GM21390 (cell line): Measurements from ENCODE around the gene VPS72.
"Not testable (repeated sequence)": the region's sequence is repeated elsewhere in the genome, so short reads cannot be mapped to it uniquely, and the experiment has no call there.

ENCODE experiments used
- ATAC-seq: cut with Tn5 transposase; IDR thresholded peaks from one replicate; pipeline ENCODE4 v1.9.1; 2021; ENCODE audit not compliant: unreplicated experiment

VPS72 gene, protein sequence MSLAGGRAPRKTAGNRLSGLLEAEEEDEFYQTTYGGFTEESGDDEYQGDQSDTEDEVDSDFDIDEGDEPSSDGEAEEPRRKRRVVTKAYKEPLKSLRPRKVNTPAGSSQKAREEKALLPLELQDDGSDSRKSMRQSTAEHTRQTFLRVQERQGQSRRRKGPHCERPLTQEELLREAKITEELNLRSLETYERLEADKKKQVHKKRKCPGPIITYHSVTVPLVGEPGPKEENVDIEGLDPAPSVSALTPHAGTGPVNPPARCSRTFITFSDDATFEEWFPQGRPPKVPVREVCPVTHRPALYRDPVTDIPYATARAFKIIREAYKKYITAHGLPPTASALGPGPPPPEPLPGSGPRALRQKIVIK

DNA sequence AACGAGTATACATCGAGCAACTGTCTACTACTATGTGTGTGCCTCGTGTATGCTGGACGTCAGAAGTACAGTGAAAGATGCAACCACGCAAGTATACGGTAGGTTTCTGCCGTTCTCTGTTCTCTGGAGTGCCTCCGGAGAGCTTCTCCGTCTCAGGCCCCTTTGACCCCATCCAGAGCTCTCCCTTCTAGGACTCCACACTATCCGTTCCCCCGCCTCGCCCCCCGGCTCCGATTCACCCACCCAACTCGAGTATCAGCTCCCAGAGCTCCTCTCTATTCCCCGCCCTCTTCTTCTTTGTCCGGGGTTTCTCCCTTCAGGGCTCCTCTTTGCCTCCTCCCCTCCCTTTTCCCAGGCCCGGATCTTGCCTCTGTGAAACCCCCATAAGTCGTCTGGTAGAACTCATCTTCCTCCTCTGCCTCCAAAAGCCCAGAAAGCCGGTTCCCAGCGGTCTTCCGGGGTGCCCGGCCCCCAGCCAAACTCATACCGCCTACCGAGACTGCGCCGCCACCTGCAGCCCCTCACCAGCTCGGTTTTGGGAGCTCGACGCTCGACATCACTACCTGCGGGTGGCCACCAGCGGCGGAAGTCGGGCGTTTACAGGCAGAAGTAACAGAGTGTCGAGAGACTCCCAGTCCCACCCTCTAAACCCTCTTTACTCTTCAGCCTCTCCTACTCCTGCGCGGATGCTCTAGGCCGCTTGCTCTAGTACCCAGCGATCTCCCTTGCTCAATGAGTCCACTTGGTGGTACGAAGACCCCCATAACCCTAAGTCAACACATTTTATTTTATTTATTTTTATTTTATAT lies at the start of gene VPS72:
VPS72 (minus strand) TSS at position 561 of the 809 bp plus-strand sequence; CDS start at position 485, 76 bp downstream.
- ATAC-seq = peak; percentile 91

DNA sequence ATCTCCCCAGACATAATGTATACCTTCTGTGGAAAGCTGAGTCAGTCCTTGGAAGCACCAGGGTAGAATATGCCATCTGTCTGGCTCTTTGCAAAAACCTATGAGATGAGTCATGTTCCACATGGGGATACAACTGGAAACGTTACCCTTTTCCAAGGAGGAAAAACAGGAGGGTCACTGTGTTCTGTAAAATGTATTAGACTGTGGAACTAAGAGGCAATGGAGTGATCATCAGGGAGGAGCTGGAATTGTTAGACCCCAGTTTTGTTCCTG lies 48.4 kb upstream of the VPS72 start:
- ATAC-seq = no peak

DNA sequence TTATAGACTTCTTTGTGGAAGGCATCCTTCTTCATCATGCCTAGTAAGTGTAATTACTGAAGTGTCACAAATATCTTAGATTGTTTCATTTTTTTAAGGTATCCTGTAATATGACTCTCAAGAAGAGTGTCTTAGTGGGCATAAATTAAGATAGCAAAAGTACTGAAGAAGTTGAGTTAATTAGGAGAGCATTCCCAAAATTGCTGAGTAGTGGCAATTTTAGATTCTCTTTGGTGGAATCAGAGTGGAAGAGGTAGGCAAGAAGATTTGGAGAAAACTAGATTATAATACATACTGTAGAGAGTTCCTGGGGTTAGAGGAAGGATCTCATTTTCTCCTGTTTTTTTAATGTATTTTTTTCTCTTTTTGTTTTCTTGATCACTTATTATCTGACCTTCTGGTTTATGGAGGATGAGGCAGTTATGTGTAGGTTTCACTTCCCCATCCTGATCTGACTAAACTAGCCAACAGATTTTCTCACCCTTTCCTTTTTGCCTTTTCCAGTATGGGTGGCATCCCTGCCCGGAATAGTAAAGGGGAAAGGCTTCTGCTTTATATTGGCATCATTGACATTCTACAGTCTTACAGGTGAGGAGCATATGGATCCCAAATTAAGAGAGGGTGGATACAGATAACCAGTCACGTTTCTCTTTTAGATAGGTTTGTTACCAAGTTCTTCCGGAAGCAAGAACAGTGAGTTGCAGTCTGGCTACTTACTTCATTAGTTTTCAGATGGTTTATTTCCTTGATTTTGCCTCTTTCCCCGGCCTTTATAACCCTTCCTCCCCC lies 47.9 kb upstream of the VPS72 start:
- ATAC-seq = no peak

DNA sequence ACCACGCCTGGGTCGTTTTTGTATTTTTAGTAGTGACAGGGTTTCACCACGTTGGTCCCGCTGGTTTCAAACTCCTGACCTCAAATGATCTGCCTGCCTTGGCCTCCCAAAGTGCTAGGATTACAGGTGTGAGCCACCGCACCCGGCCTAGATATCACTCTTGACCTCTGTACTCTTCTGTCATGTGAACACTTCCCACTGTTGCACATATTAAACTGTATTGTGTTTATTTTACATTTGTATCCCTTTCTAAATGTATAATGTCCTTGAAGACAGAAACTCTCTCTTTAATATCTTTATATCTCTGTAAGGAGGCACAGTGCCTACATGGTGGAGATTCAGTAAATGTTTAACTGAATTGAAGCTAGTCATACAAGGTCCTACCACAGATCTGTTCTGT lies 45.2 kb upstream of the VPS72 start:
- ATAC-seq = no peak

GRCh38 chr1:151222130-151222529 lies 32.1 kb upstream of the VPS72 start:
- ATAC-seq = no peak

DNA sequence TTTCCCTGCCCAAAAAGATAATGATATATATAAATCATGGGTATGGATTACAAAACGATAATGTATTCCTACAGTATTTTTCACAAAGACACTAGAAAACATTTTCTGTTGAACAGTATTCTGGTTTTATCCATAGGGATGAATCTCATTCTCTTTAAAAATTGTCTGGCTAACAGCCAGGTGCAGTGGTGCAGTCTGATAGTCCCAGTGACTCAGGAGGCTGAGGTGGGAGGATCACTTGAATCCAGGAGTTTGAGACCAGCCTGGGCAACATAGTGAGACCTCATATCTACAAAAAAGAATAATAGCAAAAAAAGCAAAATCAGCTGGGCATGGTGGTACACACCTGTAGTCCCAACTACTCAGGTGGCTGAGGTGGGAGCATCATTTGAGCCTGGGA lies 31.6 kb upstream of the VPS72 start:
- ATAC-seq = no peak

DNA sequence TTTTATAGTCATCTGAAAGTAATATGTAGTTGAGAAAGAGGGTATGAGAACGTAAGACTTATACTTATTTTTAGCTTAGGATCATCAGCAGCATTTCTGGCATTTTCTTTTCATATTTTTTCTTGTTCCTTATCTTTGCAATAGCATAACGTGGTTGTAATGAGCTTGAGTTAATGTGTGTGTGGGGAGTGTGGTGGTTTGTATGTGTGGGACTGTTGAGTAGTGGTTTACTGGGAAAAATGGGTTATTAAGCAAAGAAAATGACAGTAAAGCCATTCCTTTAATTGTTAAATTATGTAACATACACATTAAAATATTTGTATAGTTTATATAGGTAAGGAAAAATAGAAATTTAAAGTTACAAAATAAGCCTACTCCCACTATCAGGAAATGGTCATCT lies 23.6 kb upstream of the VPS72 start:
- ATAC-seq = no peak

- no peak for ATAC-seq
Measured at GRCh38 chr1:151211972-151212705, 22.1 kb upstream of the VPS72 start.

GRCh38 chr1:151210830-151211229 lies 20.8 kb upstream of the VPS72 start:
- ATAC-seq = no peak

DNA sequence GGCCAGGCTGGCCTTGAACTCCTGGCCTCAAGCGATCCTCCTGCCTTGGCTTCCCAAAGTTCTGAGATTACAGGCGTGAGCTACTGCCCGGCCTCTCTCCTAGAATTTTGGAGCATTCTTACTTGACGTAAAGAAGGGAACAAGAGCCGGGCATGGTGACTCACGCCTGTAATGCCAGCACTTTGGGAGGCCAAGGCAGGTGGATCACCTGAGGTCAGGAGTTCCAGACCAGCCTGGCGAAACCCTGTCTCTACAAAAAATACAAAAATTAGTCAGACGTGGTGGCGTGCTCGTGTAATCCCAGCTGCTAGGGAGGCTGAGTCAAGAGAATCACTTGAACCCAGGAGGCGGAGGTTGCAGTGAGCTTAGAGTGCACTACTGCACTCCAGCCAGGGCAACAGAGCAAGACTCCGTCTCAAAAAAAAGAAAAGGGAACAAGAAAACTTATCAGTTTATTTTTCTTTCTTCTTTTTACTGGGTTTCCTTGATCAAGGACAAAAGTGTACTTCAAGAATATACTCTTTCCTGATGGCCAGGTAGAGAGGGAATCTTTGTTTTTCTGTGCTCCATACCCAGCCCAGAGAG lies 15.5 kb upstream of the VPS72 start:
- not testable (repeated sequence) for ATAC-seq

GRCh38 chr1:151199873-151200581 lies 10.0 kb upstream of the VPS72 start:
- no peak for ATAC-seq

GRCh38 chr1:151198254-151199127 lies 8.5 kb upstream of the VPS72 start, which contains the start of gene PIP5K1A:
TSS of gene PIP5K1A (plus strand) at chr1:151198552. CDS start at chr1:151198997, 445 bp downstream.
- ATAC-seq = peak; percentile 75

GRCh38 chr1:151197863-151198253 lies 7.9 kb upstream of the VPS72 start:
- no peak for ATAC-seq

- ATAC-seq = no peak
Measured at GRCh38 chr1:151196292-151196800, 6.3 kb upstream of the VPS72 start.

DNA sequence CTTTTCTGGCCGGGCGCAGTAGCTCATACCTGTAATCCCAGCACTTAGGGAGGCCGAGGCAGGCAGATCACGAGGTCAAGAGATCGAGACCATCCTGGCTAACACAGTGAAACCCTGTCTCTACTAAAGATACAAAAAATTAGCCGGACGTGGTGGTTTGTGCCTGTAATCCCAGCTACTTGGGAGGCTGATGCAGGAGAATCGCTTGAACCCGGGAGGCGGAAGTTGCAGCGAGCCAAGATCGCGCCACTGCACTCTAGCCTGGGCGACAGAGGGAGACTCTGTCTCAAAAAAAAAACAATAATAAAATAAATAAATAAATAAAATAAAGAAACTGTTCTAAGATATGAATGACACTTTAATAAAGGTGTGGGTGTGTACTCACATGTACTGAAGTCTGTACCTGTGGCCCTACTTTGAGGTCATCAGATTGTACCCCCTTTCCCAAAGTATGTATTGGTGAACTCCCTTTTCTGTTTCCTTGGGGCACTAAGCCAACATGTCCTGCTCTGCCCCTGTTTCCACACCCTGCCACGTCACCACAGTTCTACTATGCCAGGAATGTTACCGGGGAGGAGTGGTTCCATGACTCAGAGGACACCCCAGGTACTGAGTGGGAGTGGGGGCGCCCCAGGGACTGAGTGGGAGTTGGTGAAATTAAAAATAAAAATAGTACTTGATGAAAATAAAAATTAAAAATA lies 5.0 kb upstream of the VPS72 start:
- not testable (repeated sequence) for ATAC-seq

DNA sequence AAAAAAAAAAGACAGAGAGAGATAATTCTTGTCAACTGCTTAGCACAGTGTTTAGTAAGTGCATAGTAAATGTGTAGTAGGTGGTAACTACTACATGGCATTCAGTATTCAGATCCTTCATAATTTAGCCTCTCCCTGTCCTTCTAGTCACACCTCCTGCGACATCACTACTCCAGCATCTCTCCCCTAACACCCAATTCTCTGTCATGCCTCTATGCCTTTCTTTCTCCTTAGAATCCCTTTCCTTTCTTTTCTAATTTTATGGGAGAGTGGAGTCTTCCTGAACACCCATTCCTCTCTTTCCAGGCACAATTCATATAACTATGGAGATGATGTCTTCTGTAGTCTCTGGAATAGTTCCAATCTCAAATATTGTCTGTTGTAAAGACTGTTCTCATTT lies 3.9 kb upstream of the VPS72 start:
- no peak for ATAC-seq

- no peak for ATAC-seq
Measured at GRCh38 chr1:151193304-151193703, 3.3 kb upstream of the VPS72 start.

GRCh38 chr1:151192047-151192446 lies 2.0 kb upstream of the VPS72 start:
- ATAC-seq = no peak
